Effector CD8-positive, alpha-beta T cell (primary cell): ENCODE results near the gene DOK6.

Source experiments
- DNase-seq: peaks from one replicate; lab custom pipeline; 2025; lab: John Stamatoyannopoulos, UW

Gene DOK6

DNA sequence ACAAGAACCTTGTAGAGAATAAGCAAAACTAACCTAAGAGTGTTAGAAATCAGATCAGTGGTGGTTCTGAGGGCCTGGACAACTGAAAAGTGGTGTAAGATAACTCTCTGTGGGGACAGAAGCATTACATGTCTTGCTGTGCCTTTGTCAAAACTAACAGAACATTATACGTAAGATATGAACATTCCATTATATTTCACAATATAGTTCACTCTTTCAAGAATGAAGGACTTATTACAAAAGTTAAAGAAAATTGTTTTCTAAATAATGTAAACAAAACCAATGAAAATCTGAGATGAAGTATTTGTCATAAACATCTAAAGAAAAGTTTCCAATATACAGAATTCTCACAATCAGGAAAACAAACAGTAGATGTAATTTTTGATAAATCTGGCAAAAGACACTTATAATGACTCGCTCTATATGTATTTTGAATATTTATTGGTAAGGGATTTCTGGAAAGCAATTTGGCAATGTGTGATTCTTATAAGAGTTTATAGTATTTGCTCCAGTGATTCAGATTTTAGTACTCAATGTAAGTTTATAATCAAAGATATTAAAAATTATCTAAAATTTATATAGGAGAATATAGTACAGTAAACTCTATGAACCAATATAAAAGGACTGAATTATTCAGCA is 288.6 kb downstream of the DOK6 start:
- DNase-seq = no peak

DNA sequence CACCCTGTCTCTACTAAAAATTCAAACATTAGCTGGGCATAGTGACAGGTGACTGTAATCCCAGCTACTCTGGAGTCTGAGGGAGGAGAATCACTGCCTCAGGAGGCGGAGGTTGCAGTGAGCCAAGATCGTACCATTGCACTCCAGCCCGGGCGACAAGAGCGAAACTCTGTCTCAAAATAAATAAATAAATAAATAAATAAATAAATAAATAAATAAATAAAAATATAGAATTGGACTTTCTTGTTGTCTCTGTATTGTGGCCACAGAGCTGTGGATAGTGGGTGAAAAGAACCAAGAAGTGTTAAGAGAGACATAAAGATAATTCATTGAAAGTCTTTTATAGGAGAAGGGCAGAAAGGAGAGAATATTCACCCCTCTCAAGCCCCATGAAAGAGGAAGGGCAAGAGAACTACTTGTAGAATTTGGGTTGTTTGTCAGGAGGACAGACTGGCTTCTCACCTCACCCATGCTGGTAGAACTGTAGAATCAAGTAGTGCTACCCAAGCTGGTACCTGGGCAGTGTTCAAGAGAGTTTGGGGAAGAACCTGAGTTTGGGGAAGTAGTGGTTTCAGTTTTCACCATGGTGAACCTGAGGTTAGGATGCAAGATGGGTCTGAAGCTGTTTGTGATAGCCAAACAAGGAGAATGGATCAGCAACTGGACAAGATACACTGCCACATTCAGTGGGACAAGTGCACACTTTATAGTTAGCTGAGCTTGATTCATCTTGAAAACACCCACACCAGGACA is 290.5 kb downstream of the DOK6 start:
- DNase-seq = no peak

DNA sequence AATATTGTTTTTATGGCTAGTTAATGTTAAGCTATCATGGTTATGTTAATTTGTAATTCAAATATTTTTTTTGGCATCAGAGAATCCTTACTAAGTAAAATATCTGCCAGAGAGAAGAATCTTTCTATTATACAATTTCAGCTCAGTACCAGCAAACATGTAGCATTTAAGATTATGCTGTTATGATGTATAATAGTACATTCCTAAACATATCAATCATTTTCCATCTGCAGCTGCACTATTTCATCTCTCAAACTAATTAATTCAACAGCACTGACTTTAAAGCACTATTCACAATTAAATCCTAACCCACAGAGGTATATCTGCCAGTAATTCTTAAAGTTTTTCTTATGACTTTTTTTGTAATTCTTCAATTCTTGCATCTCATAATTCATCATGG is 296.4 kb downstream of the DOK6 start:
- no peak for DNase-seq

DNA sequence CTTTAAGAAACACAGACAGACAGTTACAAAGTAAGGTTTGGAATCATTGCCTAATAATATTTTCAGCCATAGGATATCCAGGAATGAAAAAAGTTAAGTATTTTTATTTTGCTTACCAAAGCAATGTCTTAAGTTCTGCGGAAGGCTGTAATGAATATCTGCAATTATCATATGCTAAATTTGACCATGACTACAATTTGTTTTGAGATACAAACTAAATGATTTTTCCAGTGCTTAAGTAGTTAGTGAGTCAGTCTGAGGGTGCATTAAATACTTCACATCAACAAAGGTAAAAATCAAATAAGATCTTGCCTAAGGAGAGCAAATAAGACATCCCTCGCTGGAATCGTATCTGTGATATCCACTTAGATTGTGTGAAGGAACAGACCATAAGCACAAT is 297.0 kb downstream of the DOK6 start:
- DNase-seq = no peak

DNA sequence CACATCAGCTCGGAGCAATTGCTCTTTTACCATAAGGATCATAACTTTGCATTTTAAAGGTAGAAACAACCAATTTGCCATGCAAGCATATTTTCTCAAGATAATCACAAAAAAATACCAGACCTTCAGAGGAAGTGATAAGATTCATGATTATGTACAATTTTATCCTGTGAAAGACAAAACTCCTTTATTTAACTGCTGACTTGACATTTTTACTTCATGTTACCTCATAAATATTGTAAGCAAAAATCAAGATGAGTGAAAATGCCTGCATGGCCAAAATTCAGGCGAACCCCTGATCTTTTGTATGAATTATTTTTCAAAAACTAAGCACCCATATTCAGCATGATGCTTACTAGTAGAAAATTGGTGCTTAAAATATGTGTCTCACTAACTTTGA is 300.6 kb downstream of the DOK6 start:
- no peak for DNase-seq

DNA sequence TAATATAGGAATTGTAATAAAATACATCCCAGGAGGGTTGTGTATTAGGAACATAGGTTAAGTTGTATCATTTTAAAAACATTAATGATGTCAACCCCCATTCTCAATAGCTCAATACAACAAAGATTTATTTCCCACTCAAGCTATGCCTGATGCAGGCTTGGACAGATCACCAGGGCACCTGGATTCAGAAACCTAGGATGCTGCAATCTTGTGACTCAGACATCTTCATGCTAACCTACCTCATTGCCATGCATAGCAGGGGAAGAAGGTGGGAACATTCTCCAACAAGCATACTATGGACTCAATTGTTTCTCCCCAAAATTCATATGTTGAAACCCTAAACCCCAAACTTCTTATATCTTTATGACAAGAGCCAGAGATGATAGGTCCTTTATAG is 302.8 kb downstream of the DOK6 start:
- DNase-seq = no peak

DNA sequence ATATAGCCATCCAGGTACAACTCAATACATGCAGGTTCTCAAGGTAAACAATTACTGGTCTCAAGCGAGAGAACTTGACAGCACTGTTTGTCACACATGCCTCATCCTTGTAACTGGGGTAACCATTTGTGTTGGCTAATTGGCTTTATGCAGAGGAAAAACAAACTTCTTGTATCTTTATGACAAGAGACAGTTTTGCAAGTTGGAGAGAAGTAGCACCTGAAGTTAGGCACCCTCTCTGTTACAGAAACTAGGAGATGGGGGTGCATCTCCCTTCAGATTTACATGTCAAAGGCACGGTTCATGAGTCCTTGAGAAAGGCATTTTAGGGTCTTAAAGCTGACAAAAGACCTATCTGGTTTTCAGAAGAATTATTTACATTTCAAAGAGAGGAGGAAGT is 305.3 kb downstream of the DOK6 start:
- DNase-seq = no peak

DNA sequence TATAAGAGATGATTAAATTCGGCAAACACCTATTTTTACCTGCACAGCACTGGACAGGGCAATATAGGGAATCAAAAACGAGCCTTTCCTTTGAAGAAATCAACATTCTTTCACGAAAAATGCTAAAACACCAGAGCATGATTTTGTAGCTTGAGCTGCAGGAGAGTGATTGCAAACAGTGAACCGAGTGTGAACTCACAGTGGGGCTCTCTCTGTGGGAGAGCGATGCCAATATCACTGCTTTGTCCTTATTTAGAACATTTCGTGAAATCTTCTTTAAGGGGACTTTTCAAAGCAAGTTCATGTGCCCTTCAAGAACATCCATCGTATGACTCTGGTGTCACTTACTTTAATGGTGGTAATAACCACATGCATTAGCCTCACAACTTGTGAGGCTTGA is 308.2 kb downstream of the DOK6 start:
- DNase-seq = no peak

DNA sequence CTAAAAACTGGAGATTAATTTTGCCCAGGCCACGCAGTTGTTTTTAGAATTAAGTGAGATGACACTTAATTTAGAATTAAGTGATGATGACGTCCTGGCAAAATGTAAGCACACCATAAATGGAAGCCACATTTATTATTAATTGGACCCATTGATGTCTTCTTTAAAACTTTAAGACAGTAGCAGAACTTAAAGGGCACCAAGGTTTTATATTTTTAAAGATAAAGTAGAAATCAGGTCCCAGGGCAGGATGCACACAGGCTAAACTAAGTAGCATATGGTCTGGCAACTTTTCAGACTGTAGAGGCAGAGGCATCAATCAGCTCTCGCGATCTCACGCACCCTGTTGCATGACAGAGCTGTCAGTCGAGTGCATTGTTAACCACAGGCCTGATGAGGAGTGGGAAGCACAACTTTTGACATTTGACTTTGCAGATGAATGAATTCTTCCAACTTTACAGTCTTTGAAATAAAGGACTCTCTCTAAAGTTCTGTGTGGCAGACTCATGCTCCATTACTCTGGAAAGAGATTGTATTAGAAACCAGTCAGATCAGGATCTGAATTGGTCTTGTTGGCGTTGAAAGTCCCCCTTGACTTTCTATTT is 314.6 kb downstream of the DOK6 start:
- DNase-seq = no peak

DNA sequence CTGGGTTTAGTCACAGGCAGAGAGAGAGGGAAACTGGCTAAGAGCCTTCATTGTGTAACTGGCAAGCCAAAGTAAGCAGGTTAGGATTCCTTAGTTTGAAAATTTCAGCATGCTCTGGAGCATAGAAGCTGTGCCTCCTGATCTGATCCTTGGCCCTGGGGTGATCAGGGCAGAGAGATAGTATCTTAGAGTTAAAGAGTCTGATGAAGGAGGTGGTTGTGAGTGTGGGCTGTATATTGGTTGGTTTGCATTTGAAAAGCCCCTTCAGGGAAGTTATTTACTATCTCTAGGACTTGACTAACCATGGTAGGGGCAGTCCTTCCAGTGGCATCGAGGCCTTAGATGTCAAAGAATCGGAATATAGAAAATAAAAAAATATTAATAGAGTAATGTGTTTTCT is 316.9 kb downstream of the DOK6 start:
- DNase-seq = no peak

DNA sequence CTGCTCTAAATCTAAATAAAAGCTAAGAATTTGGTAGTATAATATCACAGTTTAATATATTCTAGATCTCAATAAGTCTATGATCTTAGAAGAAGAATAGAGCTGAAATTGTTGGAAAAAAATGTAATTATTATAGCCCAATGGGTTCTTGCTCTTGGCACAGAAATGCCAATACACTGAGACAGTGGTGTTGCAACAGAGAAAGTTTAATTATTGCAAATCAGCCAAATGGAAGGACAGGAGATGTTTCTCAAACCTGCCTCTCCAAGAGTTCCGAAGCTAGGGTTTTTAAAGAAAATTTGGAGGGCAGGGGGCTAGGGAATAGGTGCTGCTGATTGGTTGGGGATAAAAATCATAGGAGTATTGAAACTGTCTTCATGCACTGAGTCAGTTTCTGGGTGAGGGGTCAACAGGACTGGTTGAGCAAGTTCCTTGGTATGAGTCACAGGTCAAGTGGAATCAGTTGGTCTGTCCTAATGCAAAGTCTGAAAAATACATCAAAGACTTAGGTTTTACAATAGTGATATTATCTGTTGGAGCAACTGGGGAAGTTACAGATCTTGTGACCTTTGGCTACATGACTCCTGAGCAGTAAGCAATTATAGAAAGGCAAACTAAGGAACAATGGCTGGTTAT is 318.3 kb downstream of the DOK6 start:
- no peak for DNase-seq

DNA sequence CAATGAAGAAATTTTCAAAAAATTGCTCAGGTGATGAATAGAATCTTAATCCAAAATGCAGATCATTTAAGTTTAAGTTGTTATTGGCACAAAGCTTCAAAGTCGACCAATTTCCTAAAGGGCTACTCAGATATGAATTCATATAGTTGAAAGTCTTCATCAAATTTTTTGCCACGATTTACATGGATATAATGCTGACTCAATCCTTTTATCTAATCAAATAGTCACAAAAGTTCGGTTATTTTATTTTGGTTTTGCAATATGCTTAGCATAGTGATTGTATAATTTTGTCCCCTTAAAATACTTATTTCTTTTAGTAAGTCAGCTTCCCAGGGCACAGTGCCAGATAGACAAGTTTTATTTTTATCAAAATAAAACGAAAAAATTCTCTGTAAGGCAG is 319.7 kb downstream of the DOK6 start:
- DNase-seq = no peak

DNA sequence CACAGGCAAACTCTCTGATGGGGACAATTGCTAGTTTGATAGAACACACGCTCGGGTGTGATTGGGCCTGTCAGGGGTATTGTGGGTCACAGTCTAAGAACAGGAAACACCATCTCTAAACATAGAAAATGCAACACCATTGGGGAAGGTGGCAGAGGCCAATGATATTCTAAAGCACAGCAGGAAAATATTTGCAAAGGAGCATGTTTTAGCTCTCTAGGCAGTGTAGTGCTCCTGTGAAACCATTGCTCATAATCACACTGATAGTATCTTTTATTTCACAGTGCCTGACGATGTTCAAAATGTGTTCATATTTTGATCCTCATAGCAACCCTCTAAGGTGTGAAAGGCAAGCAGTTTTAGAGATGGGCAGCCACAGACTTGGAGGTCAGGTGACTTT is 322.7 kb downstream of the DOK6 start:
- DNase-seq = no peak

DNA sequence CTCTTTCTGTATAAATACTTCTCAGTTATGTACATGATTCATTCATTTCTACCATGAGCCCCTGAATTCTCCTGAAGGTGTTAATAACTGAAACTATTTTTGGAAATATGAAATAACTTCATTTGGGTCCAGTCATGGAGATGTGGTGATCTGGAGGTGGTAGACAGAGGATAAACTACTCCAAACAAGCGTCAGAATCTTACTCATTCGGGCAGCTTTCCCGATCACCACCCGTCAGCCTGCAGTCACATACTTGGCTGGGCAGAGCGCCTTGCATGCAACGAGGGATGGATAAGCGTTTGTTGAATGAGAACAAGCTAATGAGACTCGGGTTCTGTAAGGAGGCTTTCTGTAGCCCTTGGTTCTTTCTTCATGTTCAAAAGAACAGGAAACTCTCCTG is 324.3 kb downstream of the DOK6 start:
- DNase-seq = no peak

DNA sequence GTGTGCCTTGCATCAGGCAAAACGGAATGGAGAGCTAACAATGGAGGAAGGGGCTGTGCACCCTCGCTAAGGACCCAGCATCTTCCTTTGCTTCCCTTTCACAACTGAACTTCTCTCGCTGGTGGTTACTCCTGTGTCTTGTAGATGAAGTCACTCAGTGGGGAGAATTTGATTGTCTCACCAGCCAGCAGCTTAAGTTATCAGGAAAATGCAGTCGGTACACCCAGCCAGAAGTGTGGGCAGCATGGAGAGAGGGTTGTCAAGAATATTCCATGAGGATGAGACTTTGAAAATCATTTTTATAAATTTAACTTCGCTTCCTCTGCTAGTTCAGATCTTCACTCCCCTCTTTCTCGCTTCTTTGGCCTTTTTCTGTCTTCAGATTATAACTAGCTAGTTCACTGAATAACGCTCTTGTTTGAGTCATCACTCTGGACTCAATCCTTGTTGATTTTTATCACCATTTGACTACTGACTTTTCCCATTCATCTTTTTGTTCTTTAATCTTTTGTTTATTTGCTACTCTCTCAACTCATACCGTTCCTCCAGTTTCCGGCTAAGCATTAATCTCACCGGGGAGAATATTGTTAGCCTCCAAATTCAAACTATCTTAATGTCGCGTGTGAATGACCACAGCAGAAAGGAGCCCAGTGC is 325.3 kb downstream of the DOK6 start:
- no peak for DNase-seq

DNA sequence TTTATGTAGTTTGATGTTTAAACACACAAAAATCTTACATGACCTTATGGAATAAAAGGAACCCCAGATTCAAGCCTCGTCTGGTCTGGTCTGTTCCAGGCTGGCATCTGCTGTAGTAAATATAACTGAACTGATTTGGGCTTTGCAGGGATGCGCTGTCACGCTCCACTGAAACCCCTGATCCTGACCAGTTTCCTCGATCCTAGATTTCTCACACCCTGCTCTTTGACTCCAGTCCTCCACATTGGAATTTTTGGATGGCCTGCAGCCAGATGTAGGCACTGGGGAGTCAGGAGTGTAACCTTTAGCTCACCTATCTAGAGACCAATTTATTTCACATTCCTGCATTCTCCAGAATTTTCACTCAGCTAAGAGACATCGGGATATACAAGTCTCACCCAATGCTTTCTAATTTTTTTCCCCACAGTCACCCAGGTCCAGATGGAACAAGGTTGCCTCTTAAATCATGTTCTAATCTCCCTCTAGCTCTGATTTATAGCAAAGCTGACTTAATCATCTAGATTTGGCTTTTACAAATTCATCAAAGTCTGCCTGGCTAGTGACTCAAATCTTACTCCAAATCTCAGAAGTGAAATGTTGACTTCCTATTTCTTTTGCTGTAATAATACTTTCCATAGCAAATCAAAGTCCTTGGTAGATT is 327.4 kb downstream of the DOK6 start:
- DNase-seq = no peak

DNA sequence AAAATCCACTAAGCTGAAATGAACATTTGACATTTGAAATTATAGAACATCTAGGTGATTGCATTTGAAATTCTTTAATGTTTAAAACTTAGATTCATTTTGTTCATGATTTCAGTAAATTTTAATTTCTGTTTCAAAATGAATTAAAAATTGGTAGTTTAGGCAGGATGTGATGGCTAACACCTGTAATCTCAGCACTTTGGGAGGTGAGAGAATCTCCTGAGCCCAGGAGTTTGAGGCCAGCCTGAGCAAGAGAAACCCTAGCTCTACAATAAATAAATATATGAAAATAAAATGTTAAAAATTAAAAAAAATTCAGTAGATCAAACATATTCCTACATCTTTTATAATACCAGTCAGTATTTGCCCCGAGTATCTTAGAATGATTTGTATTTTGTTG is 330.0 kb downstream of the DOK6 start:
- no peak for DNase-seq

DNA sequence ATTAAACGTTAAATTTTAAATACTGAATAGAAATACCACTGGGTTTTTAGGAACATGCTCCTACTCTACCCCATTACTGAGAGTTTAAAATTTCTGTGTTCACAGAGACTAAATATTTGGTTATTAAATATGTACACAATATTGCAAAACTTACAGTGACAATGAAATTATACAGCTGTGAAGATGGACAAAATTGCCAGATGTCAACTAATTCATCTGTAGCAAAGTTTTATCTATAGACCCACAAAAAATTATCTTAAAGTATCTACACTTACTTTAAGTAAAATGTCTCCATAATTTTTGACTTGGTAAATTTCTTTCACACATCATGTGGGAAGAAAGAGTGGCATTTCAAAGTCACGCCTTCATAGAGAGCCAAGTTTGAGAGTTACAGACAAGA is 333.8 kb downstream of the DOK6 start:
- no peak for DNase-seq

DNA sequence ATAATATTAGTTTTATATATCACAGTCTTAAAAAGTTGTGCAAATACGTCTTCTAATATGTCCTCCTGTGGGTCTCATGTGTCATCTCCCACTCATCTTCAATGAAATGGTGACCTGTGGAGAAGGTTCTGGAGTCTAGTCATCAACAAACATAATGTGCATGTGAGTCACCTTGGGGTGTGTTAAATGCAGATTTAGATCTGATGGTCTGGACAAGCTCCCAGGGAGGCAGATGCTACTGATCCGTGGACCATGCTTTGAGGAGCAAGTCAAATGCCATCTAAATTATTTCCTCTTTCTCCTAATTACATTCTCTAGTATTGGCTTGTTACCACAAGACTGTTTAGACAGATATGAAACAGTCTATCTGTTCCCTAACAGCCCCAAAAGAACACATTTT is 336.0 kb downstream of the DOK6 start:
- DNase-seq = no peak

DNA sequence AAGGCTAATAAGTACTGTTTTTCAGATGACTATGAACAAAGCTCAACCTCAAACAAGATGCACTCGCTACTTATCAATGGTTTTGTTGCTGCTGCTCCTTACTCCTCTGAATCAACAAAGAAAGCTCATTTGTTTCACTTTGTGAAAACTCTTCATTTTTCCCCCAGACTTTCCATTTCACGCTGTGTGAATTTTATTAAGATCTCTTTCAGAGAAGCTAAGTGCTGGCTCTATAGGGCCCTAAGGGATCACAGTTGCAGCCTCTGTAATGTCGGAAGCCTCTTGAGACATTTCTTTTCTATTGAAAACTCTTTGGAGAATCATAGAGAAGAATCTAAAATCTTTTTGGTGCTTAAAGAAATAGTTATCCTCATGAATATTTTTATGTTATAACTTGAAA is 337.2 kb downstream of the DOK6 start:
- no peak for DNase-seq

DNA sequence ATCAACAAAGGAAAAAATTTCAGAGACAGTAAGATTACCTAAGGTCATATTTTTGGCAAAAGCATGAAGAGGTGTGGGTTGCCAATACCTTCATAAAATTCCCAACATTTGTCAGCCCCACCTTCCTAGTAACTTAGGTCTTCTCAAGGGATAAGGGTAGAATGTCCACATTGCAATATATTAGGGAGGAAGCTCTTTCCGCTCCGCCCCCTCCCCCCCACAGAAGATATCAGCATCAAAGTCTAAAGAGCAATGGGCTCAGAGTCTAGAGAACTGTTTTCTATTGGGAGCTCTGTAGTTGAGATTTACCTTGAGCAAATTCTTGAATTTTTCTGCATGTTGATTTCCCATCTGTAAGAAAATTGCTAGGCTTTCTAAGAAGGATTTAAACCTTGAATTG is 346.7 kb downstream of the DOK6 start:
- no peak for DNase-seq
